ENCODE measurements around the gene PPCDC. TPM values are rescaled to one million over a fixed set of nuclear protein-coding genes. Genes with fewer than 3 reads are reported as not detected.

The PPCDC gene
- total RNA-seq, 1 donor from 2014 or later: 6.5 TPM

Other genes with a start within 250 kb of the PPCDC start
- gene CSK, start 241.5 kb upstream of the PPCDC start, total RNA-seq: 24.4 and 37.9 TPM in 2 replicates
- gene LMAN1L, start 210.8 kb upstream of the PPCDC start, total RNA-seq: not detected in 2 replicates
- not detected in 2 replicates for gene CPLX3, start 197.0 kb upstream of the PPCDC start, total RNA-seq
- 12.4 and 19.4 TPM in 2 replicates for gene ULK3, start 180.4 kb upstream of the PPCDC start, total RNA-seq
- 13.7 and 19.2 TPM in 2 replicates for gene SCAMP2, start 150.2 kb upstream of the PPCDC start, total RNA-seq
- 23.3 and 27.6 TPM in 2 replicates for gene MPI, start 133.5 kb upstream of the PPCDC start, total RNA-seq
- 25.1 and 45.6 TPM in 2 replicates for gene FAM219B, start 116.7 kb upstream of the PPCDC start, total RNA-seq
- 55.0 and 61.5 TPM in 2 replicates for gene COX5A, start 85.5 kb upstream of the PPCDC start, total RNA-seq
- 16.6 and 26.0 TPM in 2 replicates for gene RPP25, start 66.8 kb upstream of the PPCDC start, total RNA-seq
- 5.6 and 6.1 TPM in 2 replicates for gene SCAMP5, start 28.0 kb upstream of the PPCDC start, total RNA-seq
- gene C15orf39, start 178.3 kb downstream of the PPCDC start, total RNA-seq: 3.6 and 4.1 TPM in 2 replicates
- gene GOLGA6C, start 234.7 kb downstream of the PPCDC start, total RNA-seq: not detected in 2 replicates

Measured in lung microvascular endothelial cell (primary cell).